K562 (cell line): ENCODE data around the gene KCTD13. TPM values are rescaled to one million over a fixed set of nuclear protein-coding genes. Genes with fewer than 3 reads are reported as not detected.

ENCODE experiments used
- ETS2 ChIP-seq: IDR thresholded peaks from 2 replicates; pipeline ENCODE4 v1.6.1; 2016; ENCODE audit warnings: borderline replicate concordance, missing genetic modification characterization, mild to moderate bottlenecking, moderate library complexity, missing compliant biosample characterization; ENCODE audit not compliant: poor library complexity, severe bottlenecking
- RFX1 ChIP-seq: fragments of 450-650 bp; IDR thresholded peaks from 2 replicates; pipeline ENCODE4 v1.6.1; 2016; ENCODE audit warnings: mild to moderate bottlenecking, moderate library complexity
- SMAD1 ChIP-seq: fragments of 150-350 bp; IDR thresholded peaks from 2 replicates; pipeline ENCODE4 v1.6.1; 2014; ENCODE audit warnings: low read length, low read depth; ENCODE audit not compliant: partially characterized antibody
- SMARCB1 ChIP-seq: IDR thresholded peaks from 2 replicates; pipeline ENCODE4 v1.6.1; 2011; ENCODE audit warnings: improper control_type of control experiment, low read depth; ENCODE audit not compliant: insufficient read length
- YY1 ChIP-seq, 3 experiments: IDR thresholded peaks; 2 replicates each; pipeline ENCODE4 v1.6.1; 2011; ENCODE audit warnings: low read length in 2 of 3, mild to moderate bottlenecking in 2 of 3, moderate library complexity in 2 of 3, borderline replicate concordance in 1 of 3, control low read depth in 1 of 3, low read depth in 1 of 3; ENCODE audit not compliant: insufficient read depth in 3 of 3, insufficient replicate concordance in 2 of 3, control insufficient read depth in 1 of 3, insufficient read length in 1 of 3; ENCODE audit errors: extremely low read depth in 1 of 3
- ZNF57 ChIP-seq: fragments of 450-650 bp; formaldehyde crosslinking; IDR thresholded peaks from 2 replicates; pipeline ENCODE4 v1.4.0; 2020; ENCODE audit warnings: mild to moderate bottlenecking, moderate library complexity
- polyA plus RNA-seq, 8 experiments: library from polyadenylated mRNA; depleted of rRNA in 4 of 8; stranded (reverse) in 5 of 8; unstranded in 3 of 8; fragments of >200 nt; fragmentation: Nextera tagmentation in 2 of 8; fragmentation: Illumina TruSeq in 1 of 8; extraction: Ambion mirVana in 2 of 8; extraction: Trizol in 1 of 8; gene quantifications; 2 replicates each; pipeline versions ENCODE4 v1.2.1 to v1.2.3, GENCODE V29; 2011 to 2014; ENCODE audit warnings: inconsistent platforms in 1 of 8, missing spikeins in 1 of 8
- total RNA-seq, 7 experiments: library from RNA; depleted of rRNA in 6 of 7; stranded (reverse); fragments of >200 nt in 6 of 7; fragmentation: Illumina TruSeq in 2 of 7; extraction: Trizol in 2 of 7; gene quantifications; 2 replicates each; pipeline versions ENCODE4 v1.2.1 to v1.2.3, GENCODE V29; 2011 to 2021; ENCODE audit warnings: low replicate concordance in 1 of 7
- TF ChIP-seq, protein P1 (sequence below): sonication (generic); formaldehyde crosslinking; IDR thresholded peaks from 2 replicates; pipeline ENCODE4 v1.8.0; 2022; ENCODE audit warnings: missing genetic modification reagents, mild to moderate bottlenecking, borderline replicate concordance
- TF ChIP-seq, protein P2 (sequence below): fragments of 200-800 bp; sonication (Bioruptor generic); IDR thresholded peaks from 2 replicates; pipeline ENCODE4 v1.6.1; 2017; ENCODE audit warnings: missing genetic modification characterization, missing compliant biosample characterization
- TF ChIP-seq, protein P3 (sequence below): IDR thresholded peaks from 3 replicates; pipeline ENCODE4 v1.6.1; 2011; ENCODE audit warnings: borderline replicate concordance, mild to moderate bottlenecking; ENCODE audit not compliant: insufficient read length, insufficient read depth
- TF ChIP-seq, protein P4 (sequence below): sonication (generic); formaldehyde crosslinking; IDR thresholded peaks from 2 replicates; pipeline ENCODE4 v1.8.1; 2023; ENCODE audit warnings: mild to moderate bottlenecking, missing genetic modification reagents, moderate library complexity
- TF ChIP-seq, protein P5 (sequence below), 2 experiments: fragments of 450-650 bp; IDR thresholded peaks; 2 replicates each; pipeline ENCODE4 v1.6.1; 2018; ENCODE audit warnings: mild to moderate bottlenecking in 2 of 2, low read depth in 1 of 2; ENCODE audit not compliant: partially characterized antibody in 2 of 2
- TF ChIP-seq, protein P6 (sequence below), 2 experiments: fragments of 200-800 bp in 1 of 2; sonication (Bioruptor generic) in 1 of 2; sonication (generic) in 1 of 2; formaldehyde crosslinking in 1 of 2; IDR thresholded peaks in 1 of 2; conservative IDR thresholded peaks in 1 of 2; 2 replicates each; pipeline versions ENCODE4 v1.5.0 to v1.6.1; 2016 to 2020; ENCODE audit warnings: missing compliant biosample characterization in 1 of 2, missing genetic modification characterization in 1 of 2, missing genetic modification reagents in 1 of 2

The KCTD13 gene
- total and polyA plus RNA-seq, 9 of the 15 experiments (the other 6 are each of a cell fraction or from before 2014, with no cell fraction given): 1.0 to 20.6 (median 9.8) TPM

DNA sequence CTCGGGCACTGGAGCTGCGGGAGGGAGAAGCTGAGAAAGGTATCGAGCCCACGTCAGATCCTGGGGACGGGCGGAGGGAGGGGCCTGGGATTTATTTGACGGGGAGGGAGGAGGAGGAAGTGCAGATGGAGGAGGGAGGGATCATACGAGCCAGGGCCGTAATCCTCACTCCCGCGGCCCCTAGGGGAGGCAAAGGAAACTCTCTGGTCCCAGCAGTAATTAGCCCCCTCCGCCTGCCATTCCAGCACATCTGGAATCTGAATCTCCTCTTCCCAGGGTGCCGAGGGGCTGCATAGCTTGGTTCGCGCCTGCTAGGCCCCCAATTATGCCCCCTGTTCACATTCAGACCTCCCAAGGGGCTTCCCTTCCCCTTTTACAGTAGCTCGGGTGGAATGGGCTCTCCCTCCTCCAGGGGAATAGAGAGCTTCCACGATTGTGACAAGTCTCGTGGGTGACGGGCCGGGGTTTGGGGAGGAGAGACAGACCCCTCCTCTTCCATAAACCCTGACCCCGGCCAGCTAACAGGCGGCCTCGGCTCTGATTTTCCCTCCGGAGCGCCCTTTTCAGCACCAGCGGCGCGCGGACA is 26.4 kb downstream of the KCTD13 start, which contains the start of gene SEZ6L2 (continued):
- TF ChIP-seq RFX1 (no peak), SMAD1 (no peak), ETS2 (no peak), YY1 (IDR thresholded peaks at IDR 0.05; ENCODE audit: borderline replicate concordance in 1 of 3, control insufficient read depth in 1 of 3, extremely low read depth in 1 of 3, insufficient read depth in 3 of 3, insufficient read length in 1 of 3, insufficient replicate concordance in 2 of 3, low read depth in 1 of 3, low read length in 2 of 3) (peak in 1 of 3 experiments; percentile 8), ZNF57 (no peak), SMARCB1 (no peak)
- TF ChIP-seq, protein P1, sequence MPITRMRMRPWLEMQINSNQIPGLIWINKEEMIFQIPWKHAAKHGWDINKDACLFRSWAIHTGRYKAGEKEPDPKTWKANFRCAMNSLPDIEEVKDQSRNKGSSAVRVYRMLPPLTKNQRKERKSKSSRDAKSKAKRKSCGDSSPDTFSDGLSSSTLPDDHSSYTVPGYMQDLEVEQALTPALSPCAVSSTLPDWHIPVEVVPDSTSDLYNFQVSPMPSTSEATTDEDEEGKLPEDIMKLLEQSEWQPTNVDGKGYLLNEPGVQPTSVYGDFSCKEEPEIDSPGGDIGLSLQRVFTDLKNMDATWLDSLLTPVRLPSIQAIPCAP (CRISPR knock-in tag): peak; percentile 40; the same call in 1 of the 2 replicates
- TF ChIP-seq, protein P2, sequence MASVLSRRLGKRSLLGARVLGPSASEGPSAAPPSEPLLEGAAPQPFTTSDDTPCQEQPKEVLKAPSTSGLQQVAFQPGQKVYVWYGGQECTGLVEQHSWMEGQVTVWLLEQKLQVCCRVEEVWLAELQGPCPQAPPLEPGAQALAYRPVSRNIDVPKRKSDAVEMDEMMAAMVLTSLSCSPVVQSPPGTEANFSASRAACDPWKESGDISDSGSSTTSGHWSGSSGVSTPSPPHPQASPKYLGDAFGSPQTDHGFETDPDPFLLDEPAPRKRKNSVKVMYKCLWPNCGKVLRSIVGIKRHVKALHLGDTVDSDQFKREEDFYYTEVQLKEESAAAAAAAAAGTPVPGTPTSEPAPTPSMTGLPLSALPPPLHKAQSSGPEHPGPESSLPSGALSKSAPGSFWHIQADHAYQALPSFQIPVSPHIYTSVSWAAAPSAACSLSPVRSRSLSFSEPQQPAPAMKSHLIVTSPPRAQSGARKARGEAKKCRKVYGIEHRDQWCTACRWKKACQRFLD (CRISPR knock-in tag): no peak; the same call in 1 of the 2 replicates
- TF ChIP-seq, protein P3, sequence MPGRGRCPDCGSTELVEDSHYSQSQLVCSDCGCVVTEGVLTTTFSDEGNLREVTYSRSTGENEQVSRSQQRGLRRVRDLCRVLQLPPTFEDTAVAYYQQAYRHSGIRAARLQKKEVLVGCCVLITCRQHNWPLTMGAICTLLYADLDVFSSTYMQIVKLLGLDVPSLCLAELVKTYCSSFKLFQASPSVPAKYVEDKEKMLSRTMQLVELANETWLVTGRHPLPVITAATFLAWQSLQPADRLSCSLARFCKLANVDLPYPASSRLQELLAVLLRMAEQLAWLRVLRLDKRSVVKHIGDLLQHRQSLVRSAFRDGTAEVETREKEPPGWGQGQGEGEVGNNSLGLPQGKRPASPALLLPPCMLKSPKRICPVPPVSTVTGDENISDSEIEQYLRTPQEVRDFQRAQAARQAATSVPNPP: no peak
- TF ChIP-seq, protein P4, sequence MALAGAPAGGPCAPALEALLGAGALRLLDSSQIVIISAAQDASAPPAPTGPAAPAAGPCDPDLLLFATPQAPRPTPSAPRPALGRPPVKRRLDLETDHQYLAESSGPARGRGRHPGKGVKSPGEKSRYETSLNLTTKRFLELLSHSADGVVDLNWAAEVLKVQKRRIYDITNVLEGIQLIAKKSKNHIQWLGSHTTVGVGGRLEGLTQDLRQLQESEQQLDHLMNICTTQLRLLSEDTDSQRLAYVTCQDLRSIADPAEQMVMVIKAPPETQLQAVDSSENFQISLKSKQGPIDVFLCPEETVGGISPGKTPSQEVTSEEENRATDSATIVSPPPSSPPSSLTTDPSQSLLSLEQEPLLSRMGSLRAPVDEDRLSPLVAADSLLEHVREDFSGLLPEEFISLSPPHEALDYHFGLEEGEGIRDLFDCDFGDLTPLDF (CRISPR knock-in tag): no peak; the same call in 1 of the 2 replicates
- TF ChIP-seq, protein P5, sequence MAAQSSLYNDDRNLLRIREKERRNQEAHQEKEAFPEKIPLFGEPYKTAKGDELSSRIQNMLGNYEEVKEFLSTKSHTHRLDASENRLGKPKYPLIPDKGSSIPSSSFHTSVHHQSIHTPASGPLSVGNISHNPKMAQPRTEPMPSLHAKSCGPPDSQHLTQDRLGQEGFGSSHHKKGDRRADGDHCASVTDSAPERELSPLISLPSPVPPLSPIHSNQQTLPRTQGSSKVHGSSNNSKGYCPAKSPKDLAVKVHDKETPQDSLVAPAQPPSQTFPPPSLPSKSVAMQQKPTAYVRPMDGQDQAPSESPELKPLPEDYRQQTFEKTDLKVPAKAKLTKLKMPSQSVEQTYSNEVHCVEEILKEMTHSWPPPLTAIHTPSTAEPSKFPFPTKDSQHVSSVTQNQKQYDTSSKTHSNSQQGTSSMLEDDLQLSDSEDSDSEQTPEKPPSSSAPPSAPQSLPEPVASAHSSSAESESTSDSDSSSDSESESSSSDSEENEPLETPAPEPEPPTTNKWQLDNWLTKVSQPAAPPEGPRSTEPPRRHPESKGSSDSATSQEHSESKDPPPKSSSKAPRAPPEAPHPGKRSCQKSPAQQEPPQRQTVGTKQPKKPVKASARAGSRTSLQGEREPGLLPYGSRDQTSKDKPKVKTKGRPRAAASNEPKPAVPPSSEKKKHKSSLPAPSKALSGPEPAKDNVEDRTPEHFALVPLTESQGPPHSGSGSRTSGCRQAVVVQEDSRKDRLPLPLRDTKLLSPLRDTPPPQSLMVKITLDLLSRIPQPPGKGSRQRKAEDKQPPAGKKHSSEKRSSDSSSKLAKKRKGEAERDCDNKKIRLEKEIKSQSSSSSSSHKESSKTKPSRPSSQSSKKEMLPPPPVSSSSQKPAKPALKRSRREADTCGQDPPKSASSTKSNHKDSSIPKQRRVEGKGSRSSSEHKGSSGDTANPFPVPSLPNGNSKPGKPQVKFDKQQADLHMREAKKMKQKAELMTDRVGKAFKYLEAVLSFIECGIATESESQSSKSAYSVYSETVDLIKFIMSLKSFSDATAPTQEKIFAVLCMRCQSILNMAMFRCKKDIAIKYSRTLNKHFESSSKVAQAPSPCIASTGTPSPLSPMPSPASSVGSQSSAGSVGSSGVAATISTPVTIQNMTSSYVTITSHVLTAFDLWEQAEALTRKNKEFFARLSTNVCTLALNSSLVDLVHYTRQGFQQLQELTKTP (IDR thresholded peaks at IDR 0.05; ENCODE audit: low read depth in 1 of 2, partially characterized antibody in 2 of 2): no peak
- TF ChIP-seq, protein P6, sequence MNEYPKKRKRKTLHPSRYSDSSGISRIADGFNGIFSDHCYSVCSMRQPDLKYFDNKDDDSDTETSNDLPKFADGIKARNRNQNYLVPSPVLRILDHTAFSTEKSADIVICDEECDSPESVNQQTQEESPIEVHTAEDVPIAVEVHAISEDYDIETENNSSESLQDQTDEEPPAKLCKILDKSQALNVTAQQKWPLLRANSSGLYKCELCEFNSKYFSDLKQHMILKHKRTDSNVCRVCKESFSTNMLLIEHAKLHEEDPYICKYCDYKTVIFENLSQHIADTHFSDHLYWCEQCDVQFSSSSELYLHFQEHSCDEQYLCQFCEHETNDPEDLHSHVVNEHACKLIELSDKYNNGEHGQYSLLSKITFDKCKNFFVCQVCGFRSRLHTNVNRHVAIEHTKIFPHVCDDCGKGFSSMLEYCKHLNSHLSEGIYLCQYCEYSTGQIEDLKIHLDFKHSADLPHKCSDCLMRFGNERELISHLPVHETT (CRISPR knock-in tag; conservative IDR thresholded peaks at IDR 0.05 in 1 of 2, IDR thresholded peaks at IDR 0.05 in 1 of 2): no peak
